ENCODE measurements around the gene EXOG. TPM values are rescaled to one million over a fixed set of nuclear protein-coding genes. Genes with fewer than 3 reads are reported as not detected.
"Not testable (repeated sequence)": the region's sequence is repeated elsewhere in the genome, so short reads cannot be mapped to it uniquely, and the experiment has no call there.

EXOG gene
- total and polyA plus RNA-seq, 4 donors: 3.1 to 16.5 (median 11.1) TPM

DNA sequence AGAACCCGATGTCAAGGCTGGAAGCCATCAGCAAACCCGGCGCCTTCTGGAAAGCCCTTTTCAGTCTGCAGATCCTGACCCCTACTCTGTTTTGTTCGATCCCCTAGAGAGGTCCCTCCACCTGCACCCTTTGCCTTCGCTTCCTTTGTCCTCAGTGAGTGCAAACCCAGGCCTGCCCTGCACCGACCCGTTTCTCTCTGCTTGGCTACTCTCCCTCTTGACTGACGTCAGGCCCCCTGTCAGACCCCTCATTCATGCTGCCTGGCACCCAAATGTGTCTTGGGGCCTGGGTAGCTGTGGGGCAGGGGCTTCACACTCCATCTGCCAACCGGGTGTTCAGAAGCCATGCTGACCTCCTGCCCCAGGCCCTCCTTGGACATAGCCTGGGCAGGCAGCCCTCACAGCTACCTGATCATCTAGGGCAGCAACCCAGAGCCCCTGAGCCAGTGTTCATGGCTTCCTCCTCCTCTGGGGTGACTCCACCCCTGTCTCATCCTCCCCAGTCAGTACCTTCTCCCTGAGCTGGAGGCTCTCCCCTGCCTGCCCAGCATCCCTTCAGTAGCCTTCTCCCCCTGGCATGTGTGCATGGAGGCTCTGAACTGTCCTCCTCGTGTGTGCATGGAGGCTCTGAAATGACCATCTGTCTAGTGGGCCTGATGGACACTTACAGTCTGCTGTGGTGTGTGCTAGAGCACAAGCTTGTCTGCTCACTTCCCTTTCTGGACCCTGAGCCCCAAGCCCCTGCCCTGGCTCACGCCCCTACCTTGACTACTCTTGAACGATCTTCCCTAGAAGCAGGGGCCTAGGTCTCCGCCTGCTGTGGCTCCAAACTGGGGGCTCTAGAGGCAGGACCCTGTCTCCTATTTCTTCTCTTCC lies 69.4 kb downstream of the EXOG start:
- no peaks in the 10 kb centered on the region for H3K9me3 ChIP-seq (ENCODE audit: control insufficient read depth in 4 of 4, insufficient read depth in 3 of 4, low read length in 3 of 4)
- no peak for TF ChIP-seq CTCF (IDR thresholded peaks at IDR 0.05; ENCODE audit: control extremely low read depth, extremely low read depth)
- no peak overlapping the region for H3K4me3 ChIP-seq
- DNase-seq (no peak), ATAC-seq (ENCODE audit: insufficient read depth, low FRiP score) (no peak)
- no peaks in the 10 kb centered on the region for H3K36me3 ChIP-seq (ENCODE audit: control insufficient read depth in 4 of 4, insufficient read depth in 4 of 4, low read length in 4 of 4)
- no peaks in the 10 kb centered on the region for H3K27me3 ChIP-seq (ENCODE audit: control insufficient read depth in 3 of 3, insufficient read depth in 3 of 3, low read length in 2 of 3)
- WGBS, 2 donors: 90 to 96% methylated on average over 13 of the region's 13 CpGs
- H3K9ac ChIP-seq (ENCODE audit: insufficient read depth in 1 of 2, low read length in 2 of 2): no peak overlapping the region
- no peak overlapping the region for H3K27ac ChIP-seq (ENCODE audit: low read depth in 1 of 2, low read length in 1 of 2)
- H3K4me1 ChIP-seq (ENCODE audit: control insufficient read depth in 5 of 5, insufficient read depth in 5 of 5, low read length in 5 of 5): no peaks in the 10 kb centered on the region

GRCh38 chr3:38566215-38566528 lies 70.0 kb downstream of the EXOG start:
- Histone ChIP-seq H3K9me3 (ENCODE audit: control insufficient read depth in 4 of 4, insufficient read depth in 3 of 4, low read length in 3 of 4) (no peaks in the 10 kb centered on the region), H3K4me3 (no peak overlapping the region), H3K4me1 (ENCODE audit: control insufficient read depth in 5 of 5, insufficient read depth in 5 of 5, low read length in 5 of 5) (no peaks in the 10 kb centered on the region), H3K9ac (ENCODE audit: insufficient read depth in 1 of 2, low read length in 2 of 2) (no peak overlapping the region), H3K27me3 (ENCODE audit: control insufficient read depth in 3 of 3, insufficient read depth in 3 of 3, low read length in 2 of 3) (no peaks in the 10 kb centered on the region), H3K27ac (ENCODE audit: low read depth in 1 of 2, low read length in 1 of 2) (no peak overlapping the region), H3K36me3 (ENCODE audit: control insufficient read depth in 4 of 4, insufficient read depth in 4 of 4, low read length in 4 of 4) (no peaks in the 10 kb centered on the region)
- TF ChIP-seq CTCF (IDR thresholded peaks at IDR 0.05; ENCODE audit: control extremely low read depth, extremely low read depth): no peak
- no peak for ATAC-seq (ENCODE audit: insufficient read depth, low FRiP score)
- WGBS, 2 donors: 66 to 84% methylated on average over 13 of the region's 13 CpGs
- DNase-seq: no peak

- DNase-seq; ATAC-seq (ENCODE audit: insufficient read depth, low FRiP score); H3K36me3 ChIP-seq (ENCODE audit: control insufficient read depth in 4 of 4, insufficient read depth in 4 of 4, low read length in 4 of 4); H3K4me3 ChIP-seq; H3K27me3 ChIP-seq (ENCODE audit: control insufficient read depth in 3 of 3, insufficient read depth in 3 of 3, low read length in 2 of 3); H3K9me3 ChIP-seq (ENCODE audit: control insufficient read depth in 4 of 4, insufficient read depth in 3 of 4, low read length in 3 of 4); H3K9ac ChIP-seq (ENCODE audit: insufficient read depth in 1 of 2, low read length in 2 of 2); H3K27ac ChIP-seq (ENCODE audit: low read depth in 1 of 2, low read length in 1 of 2); H3K4me1 ChIP-seq (ENCODE audit: control insufficient read depth in 5 of 5, insufficient read depth in 5 of 5, low read length in 5 of 5): not testable (repeated sequence)
- WGBS, 2 donors: 73 to 78% methylated on average over 7 of the region's 7 CpGs
Measured at GRCh38 chr3:38566794-38567193, 70.7 kb downstream of the EXOG start.

- H3K27ac ChIP-seq (ENCODE audit: low read depth in 1 of 2, low read length in 1 of 2): no peak overlapping the region
- no peak for ATAC-seq (ENCODE audit: insufficient read depth, low FRiP score)
Measured at GRCh38 chr3:38567498-38567897, 71.4 kb downstream of the EXOG start.

More at GRCh38 chr3:38567498-38567897, 71.4 kb downstream of the EXOG start:
- H3K9me3 ChIP-seq (ENCODE audit: control insufficient read depth in 4 of 4, insufficient read depth in 3 of 4, low read length in 3 of 4): no peaks in the 10 kb centered on the region
- no peaks in the 10 kb centered on the region for H3K36me3 ChIP-seq (ENCODE audit: control insufficient read depth in 4 of 4, insufficient read depth in 4 of 4, low read length in 4 of 4)
- DNase-seq: no peak
- no peak overlapping the region for H3K9ac ChIP-seq (ENCODE audit: insufficient read depth in 1 of 2, low read length in 2 of 2)
- no peaks in the 10 kb centered on the region for H3K4me1 ChIP-seq (ENCODE audit: control insufficient read depth in 5 of 5, insufficient read depth in 5 of 5, low read length in 5 of 5)
- no peaks in the 10 kb centered on the region for H3K27me3 ChIP-seq (ENCODE audit: control insufficient read depth in 3 of 3, insufficient read depth in 3 of 3, low read length in 2 of 3)
- WGBS, 2 donors: 82 to 90% methylated on average over 4 of the region's 4 CpGs
- no peak overlapping the region for H3K4me3 ChIP-seq
- no peak for TF ChIP-seq CTCF (IDR thresholded peaks at IDR 0.05; ENCODE audit: control extremely low read depth, extremely low read depth)

All from lung (tissue), 12 donors.